HCT116 (cell line): ENCODE measurements around the gene CASZ1. TPM values are rescaled to one million over a fixed set of nuclear protein-coding genes. Genes with fewer than 3 reads are reported as not detected.

Experiments used
- ATAC-seq: fragments of 200-7000 bp; cut with Tn5 transposase; 2 replicates; pipeline ENCODE4 v1.9.1; 2020; ENCODE audit warnings: mild to moderate bottlenecking, moderate library complexity
- BruUV-seq: library from RNA; stranded (reverse); fragments of 400-500 nt; replicated peaks from 2 replicates; lab custom pipeline; 2021; lab: Mats Ljungman, UMichigan
- CTCF ChIA-PET: fragments of 300-600 bp; sonication (Branson Sonifier 250); formaldehyde crosslinking; loops from one replicate; lab custom pipeline; 2021; ENCODE audit warnings: antibody characterized with exemption; lab: Charles Lee
- POLR2A ChIA-PET: fragments of 300-600, 350-600 bp; sonication (Branson Sonifier 250); formaldehyde crosslinking; loops from one replicate; lab custom pipeline; 2021; ENCODE audit warnings: antibody characterized with exemption; lab: Charles Lee
- RAD21 ChIA-PET, 2 experiments: fragments of 300-600 bp; sonication (Branson Sonifier 250); formaldehyde crosslinking; loops; one replicate each; lab custom pipeline; 2023; ENCODE audit warnings: low total read pairs in 2 of 2; ENCODE audit not compliant: uncharacterized antibody in 2 of 2, unreplicated experiment in 2 of 2, low non-redundant PET in 1 of 2; lab: Charles Lee
- DNase-seq: peaks from one replicate; pipeline ENCODE4 v3.0.0-alpha.2; 2010; ENCODE audit warnings: low read depth, low spot score
- H2AFZ ChIP-seq: fragments of 200-600 bp; shearing (Covaris generic), sonication (generic); 2 replicates; pipeline ENCODE4 v1.6.1; 2017; ENCODE audit warnings: low read depth, mixed run types, mixed read lengths, antibody characterized with exemption, low read length; ENCODE audit not compliant: poor library complexity, severe bottlenecking
- H3K27ac ChIP-seq: 2 replicates; pipeline ENCODE4 v1.5.1; 2012; ENCODE audit warnings: low read depth, low read length
- H3K27me3 ChIP-seq: fragments of 200-600 bp; sonication (generic); 2 replicates; pipeline ENCODE4 v1.6.1; 2016; ENCODE audit warnings: mixed run types, low read length, mixed read lengths; ENCODE audit not compliant: insufficient read depth
- H3K36me3 ChIP-seq, 2 experiments: fragments of 200-500 bp in 1 of 2; fragments of 200-600 bp in 1 of 2; sonication (Bioruptor generic) in 1 of 2; sonication (generic) in 1 of 2; 2 replicates each; pipeline versions ENCODE4 v1.5.1 to v1.6.1; 2014 to 2016; ENCODE audit warnings: low read length in 2 of 2, inconsistent platforms in 1 of 2, mixed read lengths in 1 of 2, mixed run types in 1 of 2; ENCODE audit not compliant: insufficient read depth in 2 of 2, control insufficient read depth in 1 of 2
- H3K4me1 ChIP-seq, 2 experiments: fragments of 200-600 bp in 1 of 2; sonication (generic) in 1 of 2; 2 replicates each; pipeline versions ENCODE4 v1.5.1 to v1.6.1; 2012 to 2017; ENCODE audit warnings: low read length in 2 of 2, inconsistent platforms in 1 of 2, mild to moderate bottlenecking in 1 of 2, mixed read lengths in 1 of 2, mixed run types in 1 of 2, moderate library complexity in 1 of 2; ENCODE audit not compliant: insufficient read depth in 2 of 2, control insufficient read depth in 1 of 2
- H3K4me2 ChIP-seq: fragments of 200-600 bp; sonication (generic); 2 replicates; pipeline ENCODE4 v1.6.1; 2017; ENCODE audit warnings: mixed run types, low read length, mixed read lengths
- H3K4me3 ChIP-seq, 2 experiments: fragments of 200-600 bp in 1 of 2; sonication (generic) in 1 of 2; replicated peaks in 1 of 2; 2 replicates each; pipeline ENCODE4 v1.5.1; 2011 to 2016; ENCODE audit warnings: low read length in 2 of 2, control low read depth in 1 of 2, low read depth in 1 of 2, mild to moderate bottlenecking in 1 of 2, mixed read lengths in 1 of 2, mixed run types in 1 of 2
- H3K79me2 ChIP-seq: fragments of 200-600 bp; sonication (generic); 2 replicates; pipeline ENCODE4 v1.6.1; 2017; ENCODE audit warnings: mild to moderate bottlenecking, mixed run types, low read length, moderate library complexity, mixed read lengths; ENCODE audit not compliant: insufficient read depth
- H3K9ac ChIP-seq: fragments of 200-600 bp; sonication (generic); 2 replicates; pipeline ENCODE4 v1.6.1; 2016; ENCODE audit warnings: low read length, mixed read lengths
- H3K9me2 ChIP-seq: fragments of 200-600 bp; sonication (generic), shearing (Covaris generic); 2 replicates; pipeline ENCODE4 v1.6.1; 2017; ENCODE audit warnings: mixed run types, mild to moderate bottlenecking, moderate library complexity; ENCODE audit not compliant: insufficient read depth
- H3K9me3 ChIP-seq, 2 experiments: fragments of 200-500 bp in 1 of 2; fragments of 200-600 bp in 1 of 2; sonication (Bioruptor generic) in 1 of 2; sonication (generic) in 1 of 2; 2 replicates each; pipeline ENCODE4 v1.6.1; 2014 to 2017; ENCODE audit warnings: low read length in 2 of 2, mixed read lengths in 2 of 2, inconsistent platforms in 1 of 2, low read depth in 1 of 2, mild to moderate bottlenecking in 1 of 2, mixed run types in 1 of 2, moderate library complexity in 1 of 2; ENCODE audit not compliant: control insufficient read depth in 1 of 2, insufficient read depth in 1 of 2
- H4K20me1 ChIP-seq: fragments of 200-600 bp; sonication (generic), shearing (Covaris generic); 2 replicates; pipeline ENCODE4 v1.6.1; 2017; ENCODE audit warnings: mixed run types, mild to moderate bottlenecking, moderate library complexity; ENCODE audit not compliant: insufficient read depth
- CEBPB ChIP-seq: IDR thresholded peaks from 2 replicates; pipeline ENCODE4 v1.6.1; 2012; ENCODE audit warnings: low read depth
- CTCF ChIP-seq, 3 experiments: fragments of 200-600 bp in 1 of 3; sonication (generic) in 1 of 3; IDR thresholded peaks in 2 of 3; conservative IDR thresholded peaks in 1 of 3; 2 replicates each; pipeline ENCODE4 v1.5.1; 2012 to 2017; ENCODE audit warnings: low read depth in 2 of 3, low read length in 2 of 3, antibody characterized with exemption in 1 of 3, borderline replicate concordance in 1 of 3, control low read depth in 1 of 3, mild to moderate bottlenecking in 1 of 3, mixed read lengths in 1 of 3, mixed run types in 1 of 3, moderate library complexity in 1 of 3; ENCODE audit not compliant: insufficient read depth in 1 of 3
- EGR1 ChIP-seq: IDR thresholded peaks from 2 replicates; pipeline ENCODE4 v1.6.1; 2012; ENCODE audit warnings: low read depth
- ELF1 ChIP-seq: IDR thresholded peaks from 2 replicates; pipeline ENCODE4 v1.6.1; 2012; ENCODE audit warnings: low read depth, borderline replicate concordance
- EZH2 ChIP-seq: fragments of 200-600 bp; sonication (generic); IDR thresholded peaks from 2 replicates; pipeline ENCODE4 v1.6.1; 2017; ENCODE audit warnings: antibody characterized with exemption, mixed run types
- FOSL1 ChIP-seq: IDR thresholded peaks from 2 replicates; pipeline ENCODE4 v1.6.1; 2012; ENCODE audit warnings: low read depth
- JUND ChIP-seq: IDR thresholded peaks from 2 replicates; pipeline ENCODE4 v1.6.1; 2012
- POLR2AphosphoS5 ChIP-seq: IDR thresholded peaks from 2 replicates; pipeline ENCODE4 v1.6.1; 2011; ENCODE audit warnings: mild to moderate bottlenecking, low read depth, low read length, moderate library complexity
- RAD21 ChIP-seq: IDR thresholded peaks from 2 replicates; pipeline ENCODE4 v1.6.1; 2012; ENCODE audit warnings: low read depth, mild to moderate bottlenecking
- REST ChIP-seq: IDR thresholded peaks from 2 replicates; pipeline ENCODE4 v1.6.1; 2012; ENCODE audit warnings: low read depth
- SIN3A ChIP-seq: IDR thresholded peaks from 2 replicates; pipeline ENCODE4 v1.6.1; 2012; ENCODE audit warnings: low read depth
- SRF ChIP-seq: IDR thresholded peaks from 2 replicates; pipeline ENCODE4 v1.6.1; 2012; ENCODE audit warnings: low read depth
- TCF7L2 ChIP-seq: IDR thresholded peaks from 2 replicates; pipeline ENCODE4 v1.7.0; 2011; ENCODE audit warnings: borderline replicate concordance, inconsistent platforms; ENCODE audit not compliant: insufficient read depth, insufficient read length; ENCODE audit errors: extremely low read depth
- YY1 ChIP-seq: IDR thresholded peaks from 2 replicates; pipeline ENCODE4 v1.6.1; 2011; ENCODE audit warnings: low read length, low read depth, moderate library complexity, mild to moderate bottlenecking; ENCODE audit not compliant: insufficient replicate concordance; ENCODE audit errors: extremely low read depth
- ZFX ChIP-seq: fragments of 450-650 bp; IDR thresholded peaks from 2 replicates; pipeline ENCODE4 v1.6.1; 2017
- ZNF274 ChIP-seq: fragments of 200-500 bp; sonication (Bioruptor generic); IDR thresholded peaks from 2 replicates; pipeline ENCODE4 v1.6.1; 2014; ENCODE audit warnings: mild to moderate bottlenecking, low read depth, low read length, inconsistent platforms
- intact Hi-C: fragments of 100-400 bp; cut with micrococcal nuclease; formaldehyde crosslinking; loops from 2 replicates; pipeline ENCODE4 v1.10.0; 2022
- total RNA-seq: library from RNA; stranded (reverse); gene quantifications from one replicate; pipeline ENCODE4 v1.2.1, GENCODE V29; 2021; ENCODE audit not compliant: unreplicated experiment

Gene CASZ1
- total RNA-seq, 1 experiment from 2014 or later, result 7.7 TPM

- POLR2A ChIA-PET, result no interaction called here
- Histone ChIP-seq H3K4me3 (no peak overlapping the region), H3K9me3 (no peaks in the 10 kb centered on the region), H3K9me2 (no peaks in the 10 kb centered on the region), H3K27ac (no peak overlapping the region), H4K20me1 (no peaks in the 10 kb centered on the region), H2AFZ (no peak overlapping the region), H3K4me2 (no peak overlapping the region), H3K4me1 (no peaks in the 10 kb centered on the region), H3K9ac (no peak overlapping the region), H3K36me3 (no peaks in the 10 kb centered on the region)
- CTCF ChIA-PET, result no interaction called here
- ATAC-seq, result no peak
- BruUV-seq, result no TSS peak
- intact Hi-C loops, result no loop called here
- no peak for DNase-seq
- RAD21 ChIA-PET, result no interaction called here
- no peak for TF ChIP-seq JUND
- no peak for TF ChIP-seq RAD21
- TF ChIP-seq ZNF274, result no peak
- TF ChIP-seq SRF, result no peak
- no peak for TF ChIP-seq CEBPB
- no peak for TF ChIP-seq SIN3A
- TF ChIP-seq TCF7L2, result no peak
- TF ChIP-seq REST, result no peak
- no peak for TF ChIP-seq EGR1
- TF ChIP-seq CTCF (IDR thresholded peaks at IDR 0.05 in 2 of 3, conservative IDR thresholded peaks at IDR 0.05 in 1 of 3; ENCODE audit: borderline replicate concordance in 1 of 3, insufficient read depth in 1 of 3, low read depth in 2 of 3, low read length in 2 of 3), result no peak
- TF ChIP-seq EZH2, result no peak
- TF ChIP-seq POLR2AphosphoS5, result no peak
- TF ChIP-seq YY1, result no peak
- no peak for TF ChIP-seq ZFX
- no peak for TF ChIP-seq ELF1
- no peak for TF ChIP-seq FOSL1
- TF ChIP-seq, all 23 proteins: peak for 0
- Histone ChIP-seq H3K27me3 (0 out of 2 replicates have a peak, but pooled peaks cover 5% of the 10 kb centered on the region), H3K79me2 (no peaks in the 10 kb centered on the region)
These were observed 17.9 kb upstream of the CASZ1 start for GRCh38 chr1:10814312-10814711.
